ENCODE data around the gene RBPJL.
A peak's percentile ranks its signal among the peaks of the same experiment; 100 is the strongest.

Gene RBPJL

GRCh38 chr20:45290677-45291355, 15.8 kb upstream of the RBPJL start:
- POLR2A ChIA-PET (ENCODE audit: low non-redundant PET), result no interaction called here
- DNase-seq (ENCODE audit: low spot score), result peak; percentile 90
- CTCF ChIA-PET, result interaction anchor here (0.5 to 7.5 kb wide), 46 partner anchors 10 to 1003 kb away, joined by 3 to 109 read pairs (median 5); partner anchors contain the start of genes SLPI and TOMM34
- TF ChIP-seq CTCF (conservative IDR thresholded peaks at IDR 0.05; ENCODE audit: low read depth), result peak; percentile 98
- no peak overlapping the region for H3K27ac ChIP-seq

- CTCF ChIA-PET, result interaction anchor here (0.5 to 7.5 kb wide), 28 partner anchors 11 to 689 kb away, joined by 3 to 109 read pairs (median 5); partner anchors contain the start of gene SLPI
- POLR2A ChIA-PET (ENCODE audit: low non-redundant PET), result no interaction called here
- TF ChIP-seq CTCF (conservative IDR thresholded peaks at IDR 0.05; ENCODE audit: low read depth), result no peak
- DNase-seq (ENCODE audit: low spot score), result no peak
- H3K27ac ChIP-seq, result no peak overlapping the region
These were observed 15.1 kb upstream of the RBPJL start for GRCh38 chr20:45291526-45291925.

GRCh38 chr20:45292343-45292742, 14.3 kb upstream of the RBPJL start:
- no peak overlapping the region for H3K27ac ChIP-seq
- no peak for TF ChIP-seq CTCF (conservative IDR thresholded peaks at IDR 0.05; ENCODE audit: low read depth)
- ChIA-PET CTCF (interaction anchor here (0.6 to 7.5 kb wide), 21 partner anchors 8 to 295 kb away, joined by 3 to 109 read pairs (median 5); partner anchors contain the start of gene KCNS1), POLR2A (ENCODE audit: low non-redundant PET) (no interaction called here)
- no peak for DNase-seq (ENCODE audit: low spot score)

GRCh38 chr20:45293041-45294002, 13.3 kb upstream of the RBPJL start:
- CTCF ChIA-PET, result interaction anchor here (0.5 to 7.5 kb wide), 84 partner anchors 8 to 1151 kb away, joined by 3 to 109 read pairs (median 4); partner anchors contain the start of genes KCNS1, RBPJL, SEMG2 and SLPI
- peak overlapping the region; percentile 57 for H3K27ac ChIP-seq
- peak; percentile 100 for TF ChIP-seq CTCF (conservative IDR thresholded peaks at IDR 0.05; ENCODE audit: low read depth)
- DNase-seq (ENCODE audit: low spot score), result peak; percentile 96
- POLR2A ChIA-PET (ENCODE audit: low non-redundant PET), result interaction anchor here (1.1 kb wide), 1 partner anchor 40 kb away, joined by 3 read pairs; no protein-coding TSS in a partner anchor

- TF ChIP-seq CTCF (conservative IDR thresholded peaks at IDR 0.05; ENCODE audit: low read depth), result peak; percentile 81
- peak overlapping the region; percentile 57 for H3K27ac ChIP-seq
- DNase-seq (ENCODE audit: low spot score), result no peak
- CTCF ChIA-PET, result interaction anchor here (0.5 to 7.5 kb wide), 68 partner anchors 8 to 1150 kb away, joined by 3 to 109 read pairs (median 4); partner anchors contain the start of genes KCNS1, RBPJL, SEMG2 and SLPI
- POLR2A ChIA-PET (ENCODE audit: low non-redundant PET), result interaction anchor here (0.6 to 1.1 kb wide), 2 partner anchors 41 to 1779 kb away, joined by 3 to 6 read pairs; no protein-coding TSS in a partner anchor
These were observed 12.7 kb upstream of the RBPJL start for GRCh38 chr20:45294003-45294368.

- ChIA-PET POLR2A (ENCODE audit: low non-redundant PET) (interaction anchor here (0.6 kb wide), 1 partner anchor 1778 kb away, joined by 6 read pairs; no protein-coding TSS in a partner anchor), CTCF (interaction anchor here (0.6 to 7.5 kb wide), 34 partner anchors 8 to 477 kb away, joined by 3 to 109 read pairs (median 5); partner anchors contain the start of genes KCNS1 and RBPJL)
- DNase-seq (ENCODE audit: low spot score), result no peak
- no peak overlapping the region for H3K27ac ChIP-seq
- TF ChIP-seq CTCF (conservative IDR thresholded peaks at IDR 0.05; ENCODE audit: low read depth), result no peak
These were observed 12.0 kb upstream of the RBPJL start for GRCh38 chr20:45294659-45295058.

Data from RWPE1 (cell line).